NCI-H146 treated with DMSO at 0.1 percent for 48 hours (cell line): ENCODE results near the gene ASIC2.
A peak's percentile ranks its signal among the peaks of the same experiment; 100 is the strongest.

Source experiments
- DNase-seq: peaks from one replicate; lab custom pipeline; 2025; ENCODE audit not compliant: unreplicated experiment; lab: John Stamatoyannopoulos, UW

Gene ASIC2

DNA sequence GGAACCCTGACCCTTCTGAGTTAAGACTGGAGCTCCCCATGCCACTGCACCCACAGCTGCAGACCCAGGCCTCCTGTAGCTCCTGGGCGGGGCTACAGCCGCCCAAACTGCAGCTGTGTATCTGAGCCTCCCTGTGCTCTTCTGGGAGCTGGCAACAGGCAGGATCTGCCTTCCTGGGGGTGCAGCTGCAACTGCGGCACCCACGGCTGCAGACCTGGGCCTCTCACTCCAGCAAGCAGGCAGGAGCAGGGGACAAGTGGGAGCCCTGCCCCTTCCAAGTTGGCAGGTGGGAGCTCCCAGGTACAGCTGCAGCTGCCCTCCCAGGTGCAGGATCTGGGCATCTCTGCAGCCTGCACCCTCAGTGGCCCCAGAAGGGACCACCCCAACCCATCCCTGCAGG, 259.9 kb downstream of the ASIC2 start:
- DNase-seq = no peak

GRCh38 chr17:33028778-33029177, 264.3 kb downstream of the ASIC2 start:
- no peak for DNase-seq

DNA sequence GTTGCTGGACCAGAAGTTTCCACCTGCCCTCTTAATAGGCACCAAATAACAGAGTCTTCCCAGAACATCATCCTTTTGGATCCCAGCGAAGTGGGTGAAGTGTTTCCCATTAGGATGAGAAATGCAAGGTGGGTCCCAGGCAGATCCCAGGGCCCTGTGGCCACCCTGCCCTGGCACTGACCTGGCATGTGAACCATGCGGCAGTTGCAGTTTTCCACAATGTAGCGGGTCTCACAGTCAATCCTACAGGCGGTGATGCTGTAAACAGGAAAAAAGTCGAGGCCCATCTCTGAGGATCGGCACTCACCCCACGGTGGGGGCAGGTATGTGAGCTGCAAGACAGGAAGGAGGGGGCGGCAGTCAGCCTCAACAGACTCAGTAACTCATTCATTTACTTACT, 265.0 kb downstream of the ASIC2 start:
- no peak for DNase-seq

- no peak for DNase-seq
These were observed 268.2 kb downstream of the ASIC2 start for GRCh38 chr17:33024688-33025486.

GRCh38 chr17:33023790-33024189, 269.3 kb downstream of the ASIC2 start:
- no peak for DNase-seq

- DNase-seq = no peak
These were observed 271.2 kb downstream of the ASIC2 start for GRCh38 chr17:33021731-33022408.

DNA sequence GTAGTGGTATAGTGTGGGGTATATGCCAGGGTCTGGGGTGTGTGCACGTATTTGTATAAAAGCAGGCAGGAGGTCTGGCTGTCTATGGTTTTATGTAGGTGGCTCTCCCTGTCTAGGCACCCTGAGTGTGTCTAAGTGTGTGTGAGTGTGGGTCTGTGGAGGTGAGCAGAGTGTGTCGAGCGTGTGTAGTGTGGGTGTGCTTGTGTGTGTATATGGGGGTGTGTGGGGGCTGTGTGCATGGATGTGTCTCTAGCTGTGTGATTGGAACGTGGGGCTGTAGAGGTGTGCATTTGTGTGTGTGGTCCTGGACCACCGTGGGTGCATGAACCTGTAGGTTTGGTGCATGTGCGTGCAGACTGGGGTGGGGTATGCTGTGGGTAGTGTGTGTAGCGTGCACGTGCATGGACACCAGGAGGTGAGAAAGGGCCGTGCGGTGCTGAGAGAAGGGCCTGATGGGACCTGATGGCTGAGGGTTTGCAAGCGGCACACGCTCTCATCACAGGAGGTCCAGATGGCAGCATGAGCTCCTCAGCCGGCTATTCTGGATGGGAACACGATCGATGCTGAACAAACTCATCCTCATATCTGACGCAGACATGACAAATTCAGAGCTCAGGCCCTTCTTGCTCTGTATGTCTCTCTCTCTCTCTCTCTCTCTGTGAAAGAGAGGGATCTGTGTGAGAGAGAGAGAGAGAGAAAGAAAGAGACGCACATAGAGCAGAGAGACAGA, 273.8 kb downstream of the ASIC2 start:
- no peak for DNase-seq

- no peak for DNase-seq
These were observed 275.7 kb downstream of the ASIC2 start for GRCh38 chr17:33017366-33017765.

DNA sequence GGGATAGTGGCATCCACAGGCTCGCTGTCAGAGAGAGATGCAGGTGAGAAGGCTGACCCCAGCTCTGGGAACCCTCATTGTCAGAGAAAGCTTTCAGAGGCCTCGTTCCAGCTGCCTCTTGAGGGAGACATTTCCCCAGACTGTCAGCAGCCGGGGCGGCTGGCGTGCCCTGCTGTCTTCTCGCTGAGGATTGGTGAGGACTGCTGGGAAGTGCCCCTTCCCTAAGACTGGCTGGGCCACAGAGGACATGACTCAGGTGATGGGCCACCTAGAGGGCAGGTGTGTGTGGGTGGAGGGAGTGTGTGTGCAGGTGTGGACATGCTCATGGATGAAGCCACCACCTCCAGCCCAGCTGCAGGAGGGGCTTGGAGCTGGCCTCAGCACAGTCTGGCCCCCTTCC, 276.2 kb downstream of the ASIC2 start:
- DNase-seq = no peak

DNA sequence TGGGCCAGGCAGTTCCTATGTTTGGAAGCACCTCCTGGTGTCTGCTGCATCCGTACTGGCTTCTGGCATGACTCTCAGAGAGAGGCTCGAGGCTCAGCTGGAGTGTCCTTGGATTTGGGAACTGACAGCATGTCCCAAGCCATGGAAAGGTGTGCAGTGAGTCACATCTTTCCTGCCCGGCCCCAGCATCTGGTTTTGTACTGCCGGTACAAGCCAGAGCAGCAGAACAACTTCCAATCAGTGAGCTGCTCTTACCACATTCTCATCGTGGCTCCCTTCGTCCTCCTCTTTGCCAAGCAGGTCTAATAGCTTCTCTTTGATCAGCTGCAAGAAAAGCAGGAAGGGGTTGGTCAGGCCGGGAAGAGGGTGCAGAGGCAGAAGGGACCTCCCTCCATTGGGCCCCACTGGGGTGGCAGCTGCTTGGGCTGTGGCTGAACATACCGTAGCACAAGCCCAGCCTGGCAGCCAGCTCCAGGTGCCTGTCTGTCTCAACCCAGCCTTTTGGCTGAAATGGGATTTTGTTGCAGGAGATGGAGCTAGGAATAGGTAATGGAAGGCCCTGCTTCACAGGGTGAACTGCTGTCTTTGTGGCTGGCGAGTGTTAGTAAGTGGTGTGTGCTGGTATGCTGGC, 277.3 kb downstream of the ASIC2 start:
- DNase-seq = no peak

DNA sequence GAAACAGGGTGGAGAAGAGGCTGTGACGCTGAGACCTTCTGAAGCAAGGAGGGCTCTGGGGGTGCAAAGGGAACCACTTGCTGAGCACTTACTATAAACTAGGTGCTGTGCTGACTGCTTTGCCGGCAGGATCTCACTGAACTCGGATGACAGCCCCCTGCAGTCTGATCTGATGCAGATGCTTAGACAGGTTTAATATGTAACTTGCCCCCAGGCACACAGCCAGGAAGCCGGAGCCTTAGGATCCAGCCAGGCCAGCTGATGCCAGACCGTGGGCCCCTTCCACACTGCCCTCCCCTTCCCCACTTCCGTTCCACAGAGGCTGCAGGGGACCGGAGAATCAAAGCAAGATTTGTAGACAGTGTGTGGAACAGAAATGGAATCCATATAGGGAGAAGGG, 278.3 kb downstream of the ASIC2 start:
- DNase-seq = no peak

DNA sequence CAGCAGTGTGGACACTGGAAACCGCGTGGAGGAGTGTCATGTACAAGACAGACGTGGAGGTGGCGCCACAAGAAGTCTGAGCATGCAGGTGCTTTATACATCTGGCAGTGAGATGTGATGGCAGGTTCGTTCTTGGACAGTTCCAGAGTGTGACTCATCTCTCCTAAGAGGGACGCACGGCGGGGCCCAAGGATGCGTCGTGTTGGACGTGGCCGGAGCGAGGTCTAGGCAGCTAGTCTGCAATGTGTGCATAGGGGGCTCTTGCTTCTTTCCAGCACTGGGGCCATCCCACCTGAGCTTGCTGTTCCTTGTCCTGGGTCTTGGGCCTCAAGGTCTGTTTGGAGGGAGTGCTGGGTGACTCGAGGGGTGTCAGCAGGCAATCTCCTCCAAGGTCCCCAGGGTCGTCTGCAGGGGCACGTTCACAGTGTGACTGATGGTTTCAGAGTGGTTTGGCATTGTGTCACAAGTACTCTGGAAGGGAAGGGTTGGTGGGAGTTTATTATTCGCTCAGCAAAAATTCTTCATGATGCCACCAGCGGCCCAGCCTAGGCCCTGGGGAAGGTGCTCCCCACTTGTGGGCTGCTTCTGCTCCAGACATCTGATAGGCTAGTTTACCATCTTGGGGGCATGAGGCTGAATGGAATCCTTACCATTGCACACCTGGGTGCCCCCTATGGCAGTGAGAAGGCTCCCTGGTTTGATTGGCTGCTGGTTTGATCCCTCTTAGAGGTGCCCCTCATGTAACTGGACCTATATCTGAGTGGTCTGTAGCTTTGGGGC, 279.3 kb downstream of the ASIC2 start:
- DNase-seq = no peak

- DNase-seq = no peak
These were observed 280.5 kb downstream of the ASIC2 start for GRCh38 chr17:33012522-33013033.

DNA sequence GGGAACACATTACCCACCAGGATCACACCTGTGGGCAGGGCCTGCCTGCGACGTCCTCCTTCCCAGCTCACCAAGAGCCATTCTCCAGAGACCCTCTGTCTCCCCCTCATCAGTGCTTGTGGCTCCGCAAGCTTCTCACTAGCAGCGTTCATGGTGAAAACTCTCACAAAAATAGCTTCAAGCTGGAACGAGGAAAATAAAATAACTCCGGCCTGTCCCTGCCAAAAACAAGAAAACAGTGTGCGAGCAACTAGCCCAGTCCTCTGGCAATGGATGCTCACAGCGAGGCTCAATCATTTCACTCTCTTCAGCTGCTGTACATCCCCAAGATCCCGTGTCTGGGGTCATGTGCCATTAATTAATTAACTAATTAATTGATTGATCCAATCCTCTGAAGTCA, 283.5 kb downstream of the ASIC2 start:
- DNase-seq = no peak

GRCh38 chr17:33007186-33007585, 285.9 kb downstream of the ASIC2 start:
- no peak for DNase-seq

- DNase-seq = no peak
These were observed 290.8 kb downstream of the ASIC2 start for GRCh38 chr17:33002246-33002645.

DNA sequence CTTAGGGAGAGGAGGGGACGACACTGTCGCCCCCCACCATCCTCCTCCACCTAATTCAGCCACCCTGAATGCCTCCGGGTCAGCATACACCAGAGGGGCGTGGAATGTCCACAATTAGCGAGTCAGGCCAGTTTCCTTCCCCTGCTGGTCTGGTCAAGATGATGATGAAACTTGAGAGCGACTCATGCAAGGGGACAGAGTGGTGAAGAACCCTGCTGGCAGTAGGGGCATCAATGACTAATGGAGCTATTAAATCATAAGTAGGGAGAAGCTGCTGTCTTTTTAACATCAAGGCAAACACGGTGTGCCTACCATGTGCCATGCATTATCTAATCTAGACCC, 294.2 kb downstream of the ASIC2 start:
- DNase-seq = no peak

- DNase-seq = peak; percentile 13
These were observed 294.8 kb downstream of the ASIC2 start for GRCh38 chr17:32998111-32998886.

- no peak for DNase-seq
These were observed 297.6 kb downstream of the ASIC2 start for GRCh38 chr17:32995416-32996045.
